HG02623 (cell line): ENCODE results near the gene MMRN1.

Experiments
- ATAC-seq: cut with Tn5 transposase; IDR thresholded peaks from one replicate; pipeline ENCODE4 v1.9.1; 2021; ENCODE audit warnings: moderate library complexity; ENCODE audit not compliant: unreplicated experiment

MMRN1 gene

DNA sequence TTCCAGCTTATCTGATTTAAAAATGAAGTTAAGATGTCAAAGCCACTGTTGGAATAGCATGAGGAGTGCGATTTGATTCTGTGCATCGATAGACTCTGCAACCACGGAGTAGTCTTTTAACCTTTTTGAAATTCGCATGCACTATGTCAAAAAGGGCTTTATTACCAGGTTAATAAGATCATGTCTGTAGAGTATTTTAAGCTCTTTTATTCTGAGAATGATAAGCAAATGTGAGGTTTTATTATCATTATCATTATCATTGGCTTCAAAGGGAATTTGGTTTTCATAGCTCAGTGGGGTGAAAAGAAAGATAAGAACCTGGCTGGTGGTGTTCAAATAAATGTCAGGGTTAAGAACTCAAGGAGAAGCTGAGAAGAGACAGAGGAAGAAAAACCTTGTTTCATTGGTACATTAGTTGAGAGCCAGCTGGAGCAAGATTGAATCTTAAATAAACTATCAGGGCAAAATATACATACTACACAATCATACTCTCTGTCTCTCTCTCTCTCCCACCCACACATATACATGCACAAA, 102.6 kb downstream of the MMRN1 start:
- ATAC-seq, result no peak

DNA sequence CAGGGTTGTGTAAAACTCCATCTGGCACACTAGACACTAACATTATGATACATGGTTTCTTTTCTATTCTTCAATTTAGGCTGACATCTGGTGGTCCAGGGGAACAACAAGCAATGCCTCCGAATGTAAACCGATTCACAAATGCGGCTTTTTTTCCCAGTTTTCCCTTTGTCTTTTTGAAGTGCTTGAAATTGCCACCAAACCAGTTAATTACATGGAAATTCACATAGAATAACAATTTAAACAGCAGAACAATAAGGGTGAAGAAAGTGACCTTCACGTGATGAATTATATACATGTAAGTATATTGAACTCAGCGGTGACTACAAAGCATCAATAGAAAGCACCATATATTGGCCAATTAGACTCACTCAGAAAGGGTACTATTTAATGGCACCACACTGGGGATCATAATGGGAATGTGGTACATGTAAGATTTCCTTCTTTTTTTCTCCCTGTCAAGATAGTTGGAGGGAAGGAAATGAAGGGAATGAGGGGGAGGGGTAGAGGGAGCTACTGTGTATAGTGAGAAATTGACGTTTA, 103.9 kb downstream of the MMRN1 start:
- ATAC-seq, result no peak

DNA sequence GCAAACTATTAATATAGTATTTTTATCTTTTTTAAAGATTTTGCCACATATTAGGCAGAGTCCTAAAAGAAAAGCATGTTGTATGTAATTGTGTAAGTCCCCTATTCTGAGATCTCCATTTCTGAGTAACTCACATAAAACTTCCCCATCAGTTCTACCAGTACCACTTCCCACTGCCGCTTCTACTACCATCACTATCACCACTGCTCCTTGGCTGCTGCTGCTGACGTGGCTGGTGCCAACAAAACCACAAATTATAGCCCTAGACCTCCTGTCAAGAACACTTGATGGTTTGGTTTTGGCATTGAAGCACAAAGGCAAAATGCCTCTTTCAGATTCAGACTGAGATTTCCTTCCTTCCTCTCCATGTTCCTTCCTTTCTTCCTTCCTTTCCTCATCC, 106.4 kb downstream of the MMRN1 start:
- ATAC-seq, result no peak

DNA sequence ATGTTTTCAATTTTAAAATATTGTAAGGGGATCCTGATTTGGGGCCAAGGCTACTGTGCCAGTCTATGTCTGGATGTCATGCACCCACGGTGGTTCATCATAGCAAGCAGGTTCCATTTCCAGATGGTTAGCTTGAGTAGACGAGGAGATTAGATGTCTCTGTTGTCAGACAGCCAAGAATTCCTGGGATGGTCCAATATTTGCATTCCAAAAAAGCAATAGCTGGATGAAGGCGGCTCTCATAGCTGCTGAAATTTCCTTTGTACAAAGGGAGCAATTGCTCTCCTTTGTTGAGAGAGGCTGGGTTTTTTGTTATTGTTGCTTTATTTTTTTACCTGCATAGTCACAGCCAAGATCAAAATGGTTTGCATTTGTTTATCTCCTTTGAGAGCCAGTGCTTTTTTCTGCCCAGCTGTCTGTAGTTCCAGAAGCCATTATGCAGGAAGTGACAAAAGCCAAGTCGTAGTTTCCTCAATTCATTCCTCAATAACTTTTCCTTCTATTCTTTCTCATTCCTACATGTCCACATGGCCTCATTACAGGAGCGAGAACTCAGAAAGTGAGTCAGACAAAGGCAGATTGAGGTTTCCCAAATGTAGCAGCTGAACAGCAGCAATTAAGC, 107.9 kb downstream of the MMRN1 start:
- no peak for ATAC-seq
